Activated CD8-positive, alpha-beta memory T cell treated with anti-CD3 and anti-CD28 coated beads for 24 hours (primary cell): ENCODE results near the gene ZFAND3.
"Not testable (repeated sequence)": the region's sequence is repeated elsewhere in the genome, so short reads cannot be mapped to it uniquely, and the experiment has no call there.

Experiments used
- DNase-seq: peaks from one replicate; pipeline ENCODE4 v3.0.0-alpha.2; 2020

The ZFAND3 gene

GRCh38 chr6:38103921-38104320, 284.4 kb downstream of the ZFAND3 start:
- DNase-seq = no peak

GRCh38 chr6:38105066-38105465, 285.5 kb downstream of the ZFAND3 start:
- DNase-seq = no peak

- no peak for DNase-seq
These were observed 287.5 kb downstream of the ZFAND3 start for GRCh38 chr6:38107073-38107472.

- DNase-seq = no peak
These were observed 291.0 kb downstream of the ZFAND3 start for GRCh38 chr6:38110481-38110971.

- no peak for DNase-seq
These were observed 292.7 kb downstream of the ZFAND3 start for GRCh38 chr6:38112181-38112580.

- no peak for DNase-seq
These were observed 294.5 kb downstream of the ZFAND3 start for GRCh38 chr6:38113825-38114576.

DNA sequence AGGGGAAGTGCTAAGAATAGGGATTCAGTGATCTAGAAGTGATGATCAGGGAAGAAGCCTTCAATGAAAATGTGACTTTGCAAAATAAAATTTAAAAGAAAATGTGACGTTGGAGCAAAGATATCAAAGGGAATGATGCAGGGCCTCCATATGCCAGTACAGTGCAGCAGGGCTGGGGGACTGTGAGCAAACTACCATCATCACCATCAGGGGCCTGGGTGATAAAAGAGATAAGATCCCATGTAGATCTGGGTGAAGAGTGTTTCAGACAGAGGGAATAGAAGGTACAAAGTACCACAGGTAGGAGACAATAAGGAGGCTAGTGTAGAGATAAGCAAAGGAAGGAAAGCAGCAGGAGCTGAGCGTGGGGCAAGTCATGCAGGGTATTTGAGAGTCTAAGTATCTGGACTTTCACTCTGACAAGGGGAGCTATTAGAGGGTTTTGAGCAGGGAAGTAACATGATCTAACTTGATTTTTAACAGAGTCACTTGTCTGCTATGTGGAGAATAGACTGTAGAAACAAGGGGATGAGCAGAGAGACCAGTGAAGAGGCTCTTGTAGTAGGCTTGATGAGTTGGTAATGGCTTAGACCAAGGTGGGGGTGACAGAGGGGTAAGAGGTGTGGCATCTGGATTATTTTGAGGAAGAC, 295.6 kb downstream of the ZFAND3 start:
- no peak for DNase-seq

GRCh38 chr6:38115626-38116008, 296.1 kb downstream of the ZFAND3 start:
- DNase-seq = no peak

GRCh38 chr6:38116248-38116647, 296.7 kb downstream of the ZFAND3 start:
- no peak for DNase-seq

DNA sequence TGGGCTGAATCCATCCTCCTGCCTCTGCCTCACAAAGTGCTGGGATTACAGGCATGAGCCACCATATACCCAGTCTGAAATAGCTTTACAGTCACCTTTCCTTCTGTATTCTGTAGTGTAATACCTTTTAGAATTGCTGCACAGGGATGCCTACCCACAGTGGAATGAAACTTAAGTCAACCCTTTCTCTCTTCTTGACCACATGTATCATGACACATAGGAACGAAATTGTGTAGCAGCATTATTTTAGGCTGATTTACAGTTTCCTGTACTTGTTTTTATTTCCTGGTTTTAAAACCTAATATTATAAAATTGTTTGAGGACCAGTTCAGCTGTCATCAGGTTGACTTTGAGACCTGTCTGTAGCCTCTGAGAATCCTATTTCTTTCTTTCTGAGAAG, 297.8 kb downstream of the ZFAND3 start:
- no peak for DNase-seq

DNA sequence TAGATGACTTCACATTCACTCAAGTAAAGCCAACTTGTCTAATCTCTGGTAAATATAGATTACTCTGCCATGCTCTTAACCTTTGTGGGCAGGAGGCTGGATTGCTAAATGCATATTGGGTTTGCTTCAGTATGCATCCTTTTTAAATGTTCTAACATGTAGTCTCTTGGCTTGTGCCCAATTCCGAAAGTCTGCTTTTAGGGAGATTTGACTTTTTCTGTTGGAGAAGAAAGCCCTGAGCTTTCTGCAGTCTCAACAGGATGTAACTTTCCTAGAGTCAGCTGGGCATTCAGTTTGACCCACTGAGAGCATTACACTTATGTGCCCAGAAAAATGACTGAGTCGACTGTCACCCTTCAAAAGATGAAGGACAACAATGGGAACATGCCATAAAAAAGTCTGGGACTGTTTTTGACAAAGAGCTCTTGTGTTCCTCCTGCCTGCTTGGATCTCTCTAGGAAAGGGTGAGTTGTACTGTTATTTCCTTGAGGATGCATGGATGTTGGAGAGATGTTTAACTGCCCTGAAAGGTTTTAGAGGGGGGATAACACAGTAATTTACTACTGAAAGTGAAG, 299.4 kb downstream of the ZFAND3 start:
- DNase-seq = no peak

DNA sequence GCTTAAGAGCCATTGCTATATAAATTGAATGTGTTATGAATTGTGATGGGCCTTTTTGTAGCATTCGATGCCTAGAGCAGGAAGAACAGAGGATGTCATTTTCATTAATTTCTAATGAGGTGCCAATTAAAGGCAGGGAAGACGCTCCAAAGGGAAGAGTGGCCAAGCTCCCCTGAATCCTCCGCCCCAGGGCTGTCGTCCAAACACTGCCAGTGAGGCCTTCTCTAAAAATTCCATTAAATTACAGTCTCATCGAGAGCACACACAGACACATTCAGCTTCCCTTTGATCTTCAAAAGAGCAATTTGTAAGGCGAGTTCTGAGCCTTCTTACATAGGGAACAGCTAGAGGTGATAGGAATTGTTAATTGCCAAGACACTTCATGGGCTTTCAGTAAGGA, 300.0 kb downstream of the ZFAND3 start:
- DNase-seq = no peak

GRCh38 chr6:38124224-38124926, 304.8 kb downstream of the ZFAND3 start:
- not testable (repeated sequence) for DNase-seq

- DNase-seq = no peak
These were observed 307.8 kb downstream of the ZFAND3 start for GRCh38 chr6:38127284-38127683.

- DNase-seq = no peak
These were observed 312.0 kb downstream of the ZFAND3 start for GRCh38 chr6:38131527-38131965.

GRCh38 chr6:38133932-38134703, 314.6 kb downstream of the ZFAND3 start:
- DNase-seq = no peak

DNA sequence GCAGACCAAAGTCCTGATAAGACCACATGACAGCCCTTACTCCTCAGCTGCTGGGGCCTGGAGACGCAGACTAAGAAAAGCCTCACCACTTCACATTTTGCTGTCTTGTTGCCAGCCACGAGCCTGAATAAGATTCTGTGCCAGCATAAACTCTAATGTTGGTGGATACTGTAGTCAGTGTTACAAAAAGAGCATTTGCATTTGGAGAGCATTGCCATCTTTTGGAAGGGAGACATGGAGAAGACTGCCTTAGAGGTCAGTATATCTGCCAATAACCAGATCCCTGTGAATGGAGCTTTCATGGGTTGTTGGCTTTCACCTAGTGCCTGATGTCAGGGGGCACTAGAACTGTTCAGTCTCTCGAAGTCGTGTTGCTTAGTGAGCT, 315.2 kb downstream of the ZFAND3 start:
- no peak for DNase-seq

GRCh38 chr6:38136547-38136946, 317.0 kb downstream of the ZFAND3 start:
- no peak for DNase-seq

DNA sequence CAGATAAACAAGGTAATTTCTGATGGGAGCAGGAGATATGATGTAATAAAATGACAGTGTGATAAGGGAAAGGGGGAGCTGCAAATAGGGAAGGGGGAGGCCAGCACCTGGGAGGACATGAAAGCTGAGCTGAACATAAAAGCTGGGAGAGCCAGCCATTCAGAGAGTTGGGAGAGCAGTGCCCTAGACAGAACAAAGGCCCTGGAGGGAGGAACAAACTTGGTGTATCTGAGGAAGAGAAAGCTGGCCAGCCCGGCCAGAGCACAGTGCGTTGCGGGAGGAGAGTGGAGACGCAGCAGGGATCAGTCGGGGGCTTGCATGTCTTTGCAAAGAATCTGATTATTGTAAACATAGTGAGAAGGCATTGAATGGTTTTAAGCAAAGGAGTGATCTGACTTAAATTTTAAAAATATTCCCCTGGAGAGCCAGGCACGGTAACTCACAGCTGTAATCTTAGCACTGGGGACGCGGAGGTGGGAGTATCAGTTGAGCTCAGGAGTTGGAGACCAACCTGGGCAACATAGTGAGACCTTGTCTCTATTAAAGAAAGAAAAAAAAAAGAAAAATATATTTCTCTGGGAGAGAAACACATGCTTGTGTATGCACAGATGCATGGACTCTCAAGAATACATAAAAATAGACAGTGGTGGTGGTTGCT, 318.2 kb downstream of the ZFAND3 start:
- DNase-seq = no peak

DNA sequence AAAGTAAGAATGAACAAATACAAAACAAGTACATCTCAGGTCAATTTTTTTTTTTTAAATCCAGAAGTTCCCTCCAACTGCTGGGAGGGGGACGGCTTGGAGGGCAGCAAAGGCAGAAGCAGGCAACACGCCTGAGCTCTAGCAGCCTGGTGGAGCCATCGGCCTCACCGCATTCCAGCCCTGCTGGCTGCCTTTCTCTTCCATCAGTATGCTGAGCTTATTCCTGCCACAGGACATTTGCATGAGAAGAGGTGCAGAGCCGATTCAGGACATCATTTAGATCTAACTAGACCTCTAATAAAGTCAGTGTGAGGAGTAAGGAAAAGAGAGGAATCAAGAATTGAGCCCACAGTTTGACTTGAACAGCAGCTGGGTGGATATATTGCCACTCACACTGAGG, 318.8 kb downstream of the ZFAND3 start:
- DNase-seq = no peak

DNA sequence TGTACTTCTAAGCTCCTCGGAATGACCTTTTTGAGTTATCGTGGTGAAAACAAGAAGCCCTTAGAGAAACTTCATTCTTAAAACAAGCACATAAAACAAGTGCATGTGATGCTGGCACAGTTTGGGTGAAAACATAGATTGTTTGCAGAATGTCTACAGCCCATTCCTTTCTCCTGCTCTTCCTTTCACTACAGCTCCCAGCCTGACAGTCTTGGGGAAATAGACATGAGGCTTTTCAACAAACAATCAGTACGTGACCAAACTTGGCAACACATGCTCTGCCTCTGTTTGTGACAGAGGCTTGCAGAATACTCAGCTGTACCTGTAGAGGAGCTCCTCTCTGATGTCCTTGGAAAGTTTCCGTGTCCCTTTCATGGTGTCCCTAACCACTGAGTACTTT, 321.6 kb downstream of the ZFAND3 start:
- no peak for DNase-seq

- DNase-seq = no peak
These were observed 322.2 kb downstream of the ZFAND3 start for GRCh38 chr6:38141716-38142115.
